ENCODE measurements around the gene PEX11G. TPM values are rescaled to one million over a fixed set of nuclear protein-coding genes. Genes with fewer than 3 reads are reported as not detected.

The PEX11G gene
- total RNA-seq, result 4.7 TPM

GRCh38 chr19:7488736-7489353 lies at the start of gene PEX11G:
PEX11G (minus strand) TSS chr19:7489035; CDS start chr19:7489010, 25 bp downstream.
- DNase-seq (ENCODE audit: low spot score) (peak; percentile 96), ATAC-seq (peak; percentile 98)
- intact Hi-C loops (cut with DNase I), result no loop called here

- intact Hi-C loops (cut with DNase I), result no loop called here
- DNase-seq (ENCODE audit: low spot score) (no peak), ATAC-seq (no peak)
Observed at GRCh38 chr19:7535998-7536695, 47.3 kb upstream of the PEX11G start.

GRCh38 chr19:7535047-7535997 lies 46.5 kb upstream of the PEX11G start, which contains the start of gene PNPLA6:
PNPLA6 (plus strand) TSS chr19:7535717; CDS start chr19:7535789, 72 bp downstream.
- DNase-seq (ENCODE audit: low spot score), result peak; percentile 98
- peak; percentile 90 for ATAC-seq
- intact Hi-C loops (cut with DNase I), result no loop called here

- peak; percentile 83 for ATAC-seq
- intact Hi-C loops (cut with DNase I), result no loop called here
- peak; percentile 83 for DNase-seq (ENCODE audit: low spot score)
Observed at GRCh38 chr19:7534531-7535046, 45.8 kb upstream of the PEX11G start.

GRCh38 chr19:7533925-7534480 lies 45.2 kb upstream of the PEX11G start:
- intact Hi-C loops (cut with DNase I), result no loop called here
- peak; percentile 89 for DNase-seq (ENCODE audit: low spot score)
- ATAC-seq, result peak; percentile 87

GRCh38 chr19:7533281-7533885 lies 44.5 kb upstream of the PEX11G start:
- DNase-seq (ENCODE audit: low spot score) (peak; percentile 87), ATAC-seq (peak; percentile 52)
- intact Hi-C loops (cut with DNase I), result no loop called here

GRCh38 chr19:7529610-7530490 lies 41.0 kb upstream of the PEX11G start:
- intact Hi-C loops (cut with DNase I), result no loop called here
- no peak for ATAC-seq
- no peak for DNase-seq (ENCODE audit: low spot score)

- no peak for ATAC-seq
- no peak for DNase-seq (ENCODE audit: low spot score)
- intact Hi-C loops (cut with DNase I), result no loop called here
Observed at GRCh38 chr19:7529246-7529600, 40.4 kb upstream of the PEX11G start.

- ATAC-seq (no peak), DNase-seq (ENCODE audit: low spot score) (no peak)
- intact Hi-C loops (cut with DNase I), result no loop called here
Observed at GRCh38 chr19:7528522-7529245, 39.8 kb upstream of the PEX11G start.

GRCh38 chr19:7528192-7528519 lies 39.3 kb upstream of the PEX11G start:
- no peak for ATAC-seq
- intact Hi-C loops (cut with DNase I), result no loop called here
- no peak for DNase-seq (ENCODE audit: low spot score)

GRCh38 chr19:7527516-7528191 lies 38.8 kb upstream of the PEX11G start:
- intact Hi-C loops (cut with DNase I), result no loop called here
- ATAC-seq (peak; percentile 64), DNase-seq (ENCODE audit: low spot score) (peak; percentile 73)

- no peak for ATAC-seq
- intact Hi-C loops (cut with DNase I), result no loop called here
- DNase-seq (ENCODE audit: low spot score), result no peak
Observed at GRCh38 chr19:7526059-7526929, 37.5 kb upstream of the PEX11G start.

- DNase-seq (ENCODE audit: low spot score) (no peak), ATAC-seq (no peak)
- intact Hi-C loops (cut with DNase I), result no loop called here
Observed at GRCh38 chr19:7524992-7525739, 36.3 kb upstream of the PEX11G start.

- intact Hi-C loops (cut with DNase I), result no loop called here
- ATAC-seq, result no peak
- DNase-seq (ENCODE audit: low spot score), result no peak
Observed at GRCh38 chr19:7524523-7524922, 35.7 kb upstream of the PEX11G start.

Measured in sciatic nerve (tissue), 2 donors.